Lower leg skin (tissue), 4 donors: ENCODE measurements around the gene CRNN. TPM values are rescaled to one million over a fixed set of nuclear protein-coding genes. Genes with fewer than 3 reads are reported as not detected.

Experiments
- DNase-seq, 2 donors: peaks; one replicate each; pipeline ENCODE4 v3.0.0-alpha.2; 2019; ENCODE audit warnings: low spot score in 2 of 2
- H3K4me3 ChIP-seq: fragments of 200-600 bp; sonication (generic); 2 replicates; pipeline ENCODE4 v1.5.1; 2017; ENCODE audit warnings: mild to moderate bottlenecking, low read depth; ENCODE audit not compliant: poor library complexity, severe bottlenecking
- POLR2A ChIP-seq, 2 donors: fragments of 450-650 bp; IDR thresholded peaks; one replicate each; pipeline ENCODE4 v1.6.1; 2016 to 2017; ENCODE audit warnings: antibody characterized with exemption in 2 of 2, mild to moderate bottlenecking in 1 of 2, moderate library complexity in 1 of 2
- WGBS, 2 donors: methylation state at CpG; one replicate each; pipeline ENCODE4 v1.1.5; 2018; 5-methylcytosine and 5-hydroxymethylcytosine counted together
- intact Hi-C: fragments of 100-400 bp; cut with DNase I; formaldehyde crosslinking; loops from one replicate; pipeline ENCODE4 v1.15.0; 2023; ENCODE audit warnings: low total_unique reads
- total RNA-seq, 4 donors: library from RNA; depleted of rRNA; stranded (reverse); fragments of >200 nt; gene quantifications; one replicate each; pipeline ENCODE4 v1.1.0, GENCODE V29; 2016
- TF ChIP-seq, protein P1 (sequence below), 3 donors: fragments of 450-650 bp; IDR thresholded peaks; one replicate each; pipeline ENCODE4 v1.5.1; 2016; ENCODE audit warnings: antibody characterized with exemption in 3 of 3, mild to moderate bottlenecking in 3 of 3, moderate library complexity in 2 of 3

The CRNN gene
- total RNA-seq, 4 donors from 2014 or later, result 5.3 to 7.9 (median 7.4) TPM

DNA sequence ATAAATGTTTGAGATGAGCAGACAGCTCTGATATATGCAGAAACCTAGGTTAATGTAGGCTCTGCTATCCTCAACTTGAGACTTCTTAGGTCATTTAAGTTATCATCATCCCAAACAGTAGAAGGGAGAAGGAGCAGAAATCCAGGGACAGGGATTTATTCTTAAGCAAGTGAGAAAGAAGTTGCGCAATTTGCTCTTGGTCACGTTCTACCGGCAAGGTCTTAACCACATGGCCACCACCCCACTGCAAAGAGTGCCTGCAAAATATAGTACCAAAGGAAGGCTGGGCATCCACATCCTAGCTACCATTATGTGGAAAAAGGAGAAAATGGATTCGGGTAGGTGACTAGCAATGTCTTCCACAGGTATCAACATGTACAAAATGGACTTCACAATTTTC, 25.2 kb downstream of the CRNN start:
- no peak for DNase-seq
- no peak overlapping the region for H3K4me3 ChIP-seq
- 67 to 71% methylated on average over 4 of the region's 4 CpGs for WGBS, 2 donors
- intact Hi-C loops, result no loop called here
- TF ChIP-seq POLR2A (IDR thresholded peaks at IDR 0.05), result no peak

DNA sequence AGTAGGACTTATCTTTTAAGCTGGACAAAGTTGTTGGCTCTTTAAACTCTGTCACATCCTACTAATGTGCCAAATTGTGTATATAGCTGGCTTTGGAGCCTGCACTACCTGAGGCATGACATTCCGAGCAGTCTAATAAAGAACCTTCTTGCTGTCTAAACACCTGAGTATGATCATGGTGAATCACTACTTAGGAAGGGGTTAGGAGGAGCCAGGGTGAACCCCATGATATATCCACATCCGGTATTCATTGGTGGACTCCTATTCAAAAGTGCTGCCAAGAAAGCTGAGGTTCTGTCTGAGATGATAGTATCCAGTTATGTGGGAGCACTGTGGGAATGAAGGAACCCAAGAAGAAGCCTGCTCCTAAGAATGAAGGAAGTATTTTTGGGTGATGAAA, 27.1 kb downstream of the CRNN start:
- H3K4me3 ChIP-seq, result no peak overlapping the region
- 59 to 71% methylated on average over 2 of the region's 2 CpGs for WGBS, 2 donors
- intact Hi-C loops, result no loop called here
- no peak for DNase-seq
- no peak for TF ChIP-seq POLR2A (IDR thresholded peaks at IDR 0.05)
- TF ChIP-seq, protein P1, sequence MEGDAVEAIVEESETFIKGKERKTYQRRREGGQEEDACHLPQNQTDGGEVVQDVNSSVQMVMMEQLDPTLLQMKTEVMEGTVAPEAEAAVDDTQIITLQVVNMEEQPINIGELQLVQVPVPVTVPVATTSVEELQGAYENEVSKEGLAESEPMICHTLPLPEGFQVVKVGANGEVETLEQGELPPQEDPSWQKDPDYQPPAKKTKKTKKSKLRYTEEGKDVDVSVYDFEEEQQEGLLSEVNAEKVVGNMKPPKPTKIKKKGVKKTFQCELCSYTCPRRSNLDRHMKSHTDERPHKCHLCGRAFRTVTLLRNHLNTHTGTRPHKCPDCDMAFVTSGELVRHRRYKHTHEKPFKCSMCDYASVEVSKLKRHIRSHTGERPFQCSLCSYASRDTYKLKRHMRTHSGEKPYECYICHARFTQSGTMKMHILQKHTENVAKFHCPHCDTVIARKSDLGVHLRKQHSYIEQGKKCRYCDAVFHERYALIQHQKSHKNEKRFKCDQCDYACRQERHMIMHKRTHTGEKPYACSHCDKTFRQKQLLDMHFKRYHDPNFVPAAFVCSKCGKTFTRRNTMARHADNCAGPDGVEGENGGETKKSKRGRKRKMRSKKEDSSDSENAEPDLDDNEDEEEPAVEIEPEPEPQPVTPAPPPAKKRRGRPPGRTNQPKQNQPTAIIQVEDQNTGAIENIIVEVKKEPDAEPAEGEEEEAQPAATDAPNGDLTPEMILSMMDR (IDR thresholded peaks at IDR 0.05), result no peak

DNA sequence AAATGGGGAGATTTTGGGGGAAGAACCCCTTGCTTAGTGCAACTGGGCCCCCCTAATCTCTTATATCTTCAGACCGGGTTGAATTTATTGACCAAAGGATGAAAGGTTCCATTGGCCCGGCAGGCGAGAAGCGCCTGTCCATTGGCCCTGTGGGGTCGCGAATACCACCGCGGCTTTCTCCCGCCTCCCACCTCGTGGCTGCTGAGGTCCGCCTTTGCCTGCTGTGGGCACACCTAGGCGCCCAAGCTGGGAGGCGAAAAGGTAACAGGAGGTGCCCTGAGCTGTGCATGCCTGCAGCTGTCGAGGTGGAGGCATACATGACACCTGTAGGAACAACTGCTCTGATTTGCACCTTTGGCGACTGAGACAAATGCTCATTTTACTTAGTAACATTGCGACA, 33.1 kb downstream of the CRNN start:
- 81 to 88% methylated on average over 16 of the region's 16 CpGs for WGBS, 2 donors
- no peak overlapping the region for H3K4me3 ChIP-seq
- DNase-seq, result no peak
- TF ChIP-seq, protein P1 (IDR thresholded peaks at IDR 0.05), result no peak
- TF ChIP-seq POLR2A (IDR thresholded peaks at IDR 0.05), result no peak
- intact Hi-C loops, result no loop called here

DNA sequence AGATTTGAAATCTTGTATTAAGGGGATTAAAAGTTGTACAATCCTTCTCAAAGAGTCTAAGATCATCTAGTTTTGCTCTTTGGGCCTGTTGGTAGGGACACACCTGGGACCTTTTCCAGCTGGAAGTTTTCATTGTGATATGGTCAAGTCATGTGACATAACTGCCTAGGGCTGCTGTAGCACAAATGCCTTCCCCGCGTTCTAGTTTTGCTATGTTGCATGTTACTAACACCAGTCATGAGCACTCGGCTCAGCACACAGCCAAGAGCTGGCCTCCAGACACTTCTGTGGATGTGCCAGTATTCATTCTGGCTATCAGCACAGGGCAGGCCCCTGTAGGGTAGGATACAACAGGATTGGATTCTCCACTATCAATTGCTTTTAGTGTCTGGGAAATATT, 39.6 kb downstream of the CRNN start:
- no peak overlapping the region for H3K4me3 ChIP-seq
- 46 to 71% methylated on average over 3 of the region's 3 CpGs for WGBS, 2 donors
- no peak for DNase-seq
- intact Hi-C loops, result no loop called here
- TF ChIP-seq, protein P1 (IDR thresholded peaks at IDR 0.05), result no peak
- no peak for TF ChIP-seq POLR2A (IDR thresholded peaks at IDR 0.05)

DNA sequence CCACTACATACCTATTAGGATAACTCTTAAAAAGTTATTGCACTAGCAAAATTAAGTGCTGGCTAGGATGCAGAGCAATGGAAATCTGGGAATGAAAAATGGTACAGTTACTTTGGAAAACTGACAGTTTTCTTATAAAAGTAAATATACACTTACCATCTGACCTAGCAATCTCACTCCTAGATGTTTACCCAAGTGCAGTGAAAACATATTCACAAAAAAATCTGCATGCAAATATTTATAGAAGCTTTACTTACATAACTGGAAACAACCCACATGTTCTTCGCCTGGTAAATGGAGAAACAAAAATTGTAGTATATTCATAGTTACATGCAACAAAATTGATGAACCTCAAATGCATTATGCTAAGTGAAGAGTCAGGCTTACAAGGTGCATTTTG, 41.4 kb downstream of the CRNN start:
- no peak for DNase-seq
- 69 to 82% methylated on average over 1 of the region's 1 CpG for WGBS, 2 donors
- TF ChIP-seq, protein P1 (IDR thresholded peaks at IDR 0.05), result no peak
- TF ChIP-seq POLR2A (IDR thresholded peaks at IDR 0.05), result no peak
- no peak overlapping the region for H3K4me3 ChIP-seq
- intact Hi-C loops, result no loop called here

DNA sequence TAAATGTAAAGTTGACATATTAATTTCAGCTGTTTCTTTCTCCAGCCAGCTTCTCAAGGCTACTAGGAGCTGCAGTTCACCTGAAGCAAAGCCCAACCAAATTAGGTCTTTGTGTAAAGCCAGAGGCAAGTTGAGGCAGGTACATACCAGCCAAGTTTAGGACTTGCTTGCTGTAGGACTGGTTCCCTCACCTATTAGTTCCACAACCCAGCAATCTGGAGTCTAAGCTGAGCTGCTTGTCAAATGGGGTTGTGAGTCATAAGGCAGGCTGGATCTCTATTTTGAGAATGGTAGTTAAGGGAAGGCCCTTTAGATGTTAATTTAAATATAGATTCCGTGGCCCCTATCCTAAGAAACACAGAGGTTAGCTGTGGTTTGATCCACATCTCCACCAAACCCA, 46.6 kb downstream of the CRNN start:
- intact Hi-C loops, result no loop called here
- TF ChIP-seq, protein P1 (IDR thresholded peaks at IDR 0.05), result no peak
- TF ChIP-seq POLR2A (IDR thresholded peaks at IDR 0.05), result no peak
- DNase-seq, result peak in 1 of 2 donors; percentile 24
- H3K4me3 ChIP-seq, result no peak overlapping the region
- WGBS, 2 donors, result 16 to 29% methylated on average over 1 of the region's 1 CpG
